Right forelimb (tissue), 1 donor: ENCODE results near the gene ZNF296.

ENCODE experiments used
- DNase-seq: peaks from one replicate; pipeline ENCODE4 v3.0.0-alpha.2; 2018

ZNF296 gene

GRCh38 chr19:45056831-45057230 lies 19.4 kb downstream of the ZNF296 start:
- no peak for DNase-seq

GRCh38 chr19:45051929-45052579 lies 24.2 kb downstream of the ZNF296 start:
- no peak for DNase-seq

- DNase-seq = no peak
Measured at GRCh38 chr19:45050036-45050435, 26.2 kb downstream of the ZNF296 start.

- DNase-seq = no peak
Measured at GRCh38 chr19:45049073-45049736, 27.1 kb downstream of the ZNF296 start.

- no peak for DNase-seq
Measured at GRCh38 chr19:45047188-45047797, 29.0 kb downstream of the ZNF296 start.

- DNase-seq = no peak
Measured at GRCh38 chr19:45046355-45046754, 29.9 kb downstream of the ZNF296 start.

- no peak for DNase-seq
Measured at GRCh38 chr19:45045671-45046353, 30.5 kb downstream of the ZNF296 start.

GRCh38 chr19:45041125-45041524 lies 35.2 kb downstream of the ZNF296 start:
- DNase-seq = no peak

- DNase-seq = no peak
Measured at GRCh38 chr19:45040059-45040771, 36.1 kb downstream of the ZNF296 start.

GRCh38 chr19:45038931-45039893 lies 37.1 kb downstream of the ZNF296 start, which contains the start of gene CLASRP:
TSS of gene CLASRP (plus strand) at chr19:45039045. CDS start at chr19:45040213, 1,168 bp downstream.
- peak; percentile 94 for DNase-seq

GRCh38 chr19:45037393-45038169 lies 38.7 kb downstream of the ZNF296 start:
- DNase-seq = no peak

GRCh38 chr19:45035755-45036154 lies 40.5 kb downstream of the ZNF296 start:
- DNase-seq = no peak

- DNase-seq = no peak
Measured at GRCh38 chr19:45032421-45032820, 43.9 kb downstream of the ZNF296 start.

- no peak for DNase-seq
Measured at GRCh38 chr19:45030825-45031224, 45.5 kb downstream of the ZNF296 start.

GRCh38 chr19:45027371-45027770 lies 48.9 kb downstream of the ZNF296 start:
- DNase-seq = no peak

- no peak for DNase-seq
Measured at GRCh38 chr19:45025264-45025663, 51.0 kb downstream of the ZNF296 start.

GRCh38 chr19:45023048-45023447 lies 53.2 kb downstream of the ZNF296 start:
- no peak for DNase-seq

- no peak for DNase-seq
Measured at GRCh38 chr19:45021971-45022370, 54.3 kb downstream of the ZNF296 start.
